ENCODE measurements around the gene SLC13A3.

Gene SLC13A3

DNA sequence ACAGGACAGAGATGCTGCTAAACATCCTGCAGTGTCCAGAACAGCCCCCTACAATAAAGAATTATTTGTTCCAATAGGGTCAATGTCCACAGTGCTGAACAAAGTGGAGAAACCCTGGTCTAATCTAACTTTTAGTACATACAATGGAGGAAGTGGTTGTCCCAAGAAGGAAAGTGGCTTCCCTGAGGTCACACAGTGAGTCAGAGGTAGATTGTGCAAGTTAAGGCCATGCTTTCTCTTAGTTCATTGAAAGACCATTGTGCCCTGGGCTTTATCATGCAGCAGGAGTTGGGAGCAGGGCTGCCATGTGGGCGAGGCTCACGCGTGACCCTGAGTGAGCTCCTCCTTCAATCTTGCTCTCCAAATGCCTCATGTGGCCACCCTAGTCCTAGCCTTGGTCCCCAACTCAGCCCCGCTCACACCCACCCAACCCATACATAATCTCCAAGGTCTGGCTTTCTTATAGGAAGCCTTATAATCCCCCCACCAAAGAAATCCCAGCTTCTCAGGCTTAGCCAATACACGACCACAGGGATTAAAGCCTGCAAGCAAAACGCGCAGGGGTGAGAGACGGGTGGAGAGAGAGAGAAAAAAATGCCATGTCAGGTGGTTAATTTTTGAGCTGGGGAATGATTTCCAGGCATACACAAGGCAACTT is 19.9 kb downstream of the SLC13A3 start:
- DNase-seq: no peak

DNA sequence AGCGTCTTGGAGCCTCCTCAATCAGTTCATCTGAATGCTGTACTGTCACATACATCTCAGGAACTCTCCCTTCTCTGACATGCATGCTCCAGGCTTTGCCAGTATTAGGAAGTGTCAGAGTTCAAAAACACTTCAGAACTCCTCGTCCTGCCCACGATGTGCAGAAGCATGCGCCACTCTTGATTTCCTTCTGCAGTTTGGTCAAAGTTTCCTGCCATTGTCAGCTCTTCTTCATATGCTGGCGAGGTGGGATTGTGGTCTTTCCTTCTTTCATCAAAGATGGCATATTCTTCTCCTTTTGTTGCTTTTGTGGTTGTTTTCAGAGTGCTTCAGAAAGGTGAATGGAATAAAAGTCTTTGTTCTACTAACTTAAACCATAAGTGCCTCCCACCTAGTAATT is 21.0 kb downstream of the SLC13A3 start:
- DNase-seq: no peak

DNA sequence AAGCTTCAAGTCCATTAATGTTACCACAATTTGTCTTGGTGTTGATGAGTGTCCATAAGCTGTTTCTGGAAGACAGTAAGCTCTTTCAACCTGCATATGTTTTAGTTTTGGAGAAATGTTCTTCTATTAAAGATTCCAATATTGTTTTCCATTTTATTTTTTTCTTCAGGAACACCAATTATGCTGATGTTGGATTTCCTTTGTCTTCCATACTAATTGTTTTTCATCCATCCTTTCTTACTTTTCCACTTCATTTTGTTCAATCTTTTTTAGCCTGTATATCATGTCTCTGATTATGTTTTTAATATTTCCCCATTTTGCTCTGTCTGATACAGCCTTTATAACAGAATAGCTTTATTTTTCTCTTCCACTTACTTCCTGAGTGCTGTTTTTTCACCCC is 21.9 kb downstream of the SLC13A3 start:
- no peak for DNase-seq

DNA sequence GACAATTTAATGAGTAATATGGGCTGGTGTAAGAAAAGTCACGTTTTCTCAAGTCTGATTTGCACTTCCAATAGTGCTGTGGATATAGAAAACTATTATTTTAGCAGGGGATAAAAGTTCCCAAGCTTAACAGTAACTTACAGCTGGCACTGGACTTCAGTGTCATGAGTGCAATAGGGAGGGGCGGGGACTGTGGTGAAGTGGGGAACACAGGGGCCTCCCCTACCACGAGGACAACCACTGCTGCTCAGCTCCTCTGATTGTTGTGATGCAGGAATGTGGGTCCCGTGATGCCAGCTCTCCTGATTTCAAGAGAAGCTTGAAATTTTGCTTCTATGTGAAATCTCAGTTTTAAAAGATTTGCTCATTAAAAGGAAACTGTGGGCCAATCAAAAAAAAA is 24.0 kb downstream of the SLC13A3 start:
- no peak for DNase-seq

DNA sequence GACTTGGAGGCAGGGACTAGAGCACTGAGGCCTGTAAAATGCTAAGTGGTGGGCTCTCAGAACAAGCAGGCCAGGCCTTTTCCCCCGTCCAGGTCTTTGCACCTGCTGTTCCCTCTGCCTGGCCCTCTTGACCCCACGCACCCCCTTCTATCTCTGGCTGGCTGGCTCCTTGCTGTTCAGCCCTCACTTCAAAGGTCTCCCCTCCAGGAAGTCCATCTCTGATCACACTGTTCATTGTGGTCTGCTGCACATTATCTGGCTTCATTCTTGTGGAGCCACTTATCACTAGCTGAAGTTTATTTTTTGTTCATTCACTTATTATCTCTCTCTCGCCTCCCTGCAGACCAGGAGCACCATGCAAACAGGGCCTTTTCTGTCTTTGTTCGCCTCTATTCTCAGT is 24.5 kb downstream of the SLC13A3 start:
- no peak for DNase-seq

DNA sequence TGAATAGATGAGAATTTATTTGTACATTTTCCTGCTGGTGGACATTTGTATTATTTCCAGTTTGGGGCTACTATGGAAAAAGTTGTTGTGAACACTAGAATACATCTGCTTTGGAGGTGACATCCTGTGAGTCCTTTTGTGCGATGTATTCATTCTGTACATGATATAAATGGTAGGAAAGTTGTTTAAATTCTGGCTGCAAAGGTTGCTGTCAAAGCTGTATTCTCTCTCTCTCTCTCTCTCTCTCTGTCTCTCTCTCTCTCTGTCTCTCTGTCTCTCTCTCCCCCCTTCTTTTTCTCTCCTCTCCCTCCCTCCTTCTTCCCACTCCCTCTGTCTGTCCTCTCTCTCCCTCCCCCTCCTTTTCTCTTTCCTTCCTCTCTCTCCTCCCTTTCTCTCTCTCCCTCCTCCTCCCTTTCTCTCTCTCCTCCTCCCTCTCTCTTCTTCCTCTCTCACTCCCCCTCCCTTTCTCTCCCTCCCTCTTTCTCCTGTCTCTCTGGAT is 25.3 kb downstream of the SLC13A3 start:
- DNase-seq: no peak

DNA sequence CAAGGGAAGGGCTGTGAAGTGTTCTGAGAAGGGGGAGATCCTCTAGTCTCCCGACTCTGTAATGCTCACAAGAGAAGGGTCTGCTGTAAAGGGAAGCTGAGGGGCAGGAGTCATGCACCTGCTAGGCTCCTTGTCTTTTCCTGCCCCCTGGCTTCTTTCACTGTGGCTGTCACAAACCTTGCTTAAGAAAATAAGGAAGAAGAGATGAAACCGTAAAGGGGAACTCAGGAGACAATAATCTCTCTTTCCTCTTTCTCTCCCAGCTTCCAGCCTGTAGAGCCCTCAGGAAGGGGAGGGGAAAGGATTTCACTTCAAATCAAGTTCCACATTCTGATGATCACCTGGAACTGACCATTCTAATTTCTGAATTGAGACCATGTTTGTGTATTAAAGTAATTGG is 26.3 kb downstream of the SLC13A3 start:
- no peak for DNase-seq

DNA sequence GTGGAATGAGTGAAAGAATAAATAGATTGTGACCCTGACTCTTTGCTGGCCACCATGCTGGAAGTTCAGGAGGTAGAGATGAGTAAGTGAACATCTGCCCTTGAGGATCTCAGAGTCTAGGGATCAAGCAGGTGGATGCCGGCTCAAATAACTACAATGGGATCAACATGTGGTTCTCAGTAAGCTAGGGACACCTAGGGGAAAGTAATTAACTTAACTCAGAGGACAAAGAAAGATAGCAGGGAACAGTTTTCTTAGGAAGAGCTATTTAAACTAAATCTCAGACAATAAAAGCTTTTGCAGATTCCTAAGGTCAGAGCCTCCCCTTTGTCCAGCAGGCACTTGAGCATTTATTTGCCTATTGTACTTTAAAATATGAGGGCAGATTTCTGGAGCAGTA is 29.1 kb downstream of the SLC13A3 start:
- DNase-seq: no peak

DNA sequence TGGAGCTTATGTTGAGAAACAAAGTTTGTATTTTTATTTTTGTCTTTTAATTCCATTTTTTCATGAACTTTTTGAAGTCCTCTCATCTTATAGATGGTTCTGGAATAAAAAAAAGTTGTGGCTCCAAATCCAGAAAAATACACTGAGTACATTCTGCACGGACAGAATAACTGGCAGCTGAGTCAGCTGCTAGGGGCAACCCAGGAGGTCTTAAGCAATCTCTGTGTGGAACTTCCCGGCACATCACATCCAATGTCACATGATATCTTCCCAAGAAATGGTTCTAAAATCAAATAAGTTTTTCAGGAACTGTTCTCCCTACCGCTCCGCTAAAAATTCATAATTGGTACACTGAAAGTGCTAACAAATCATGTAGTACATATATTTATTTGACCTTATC is 29.8 kb downstream of the SLC13A3 start:
- DNase-seq: no peak

DNA sequence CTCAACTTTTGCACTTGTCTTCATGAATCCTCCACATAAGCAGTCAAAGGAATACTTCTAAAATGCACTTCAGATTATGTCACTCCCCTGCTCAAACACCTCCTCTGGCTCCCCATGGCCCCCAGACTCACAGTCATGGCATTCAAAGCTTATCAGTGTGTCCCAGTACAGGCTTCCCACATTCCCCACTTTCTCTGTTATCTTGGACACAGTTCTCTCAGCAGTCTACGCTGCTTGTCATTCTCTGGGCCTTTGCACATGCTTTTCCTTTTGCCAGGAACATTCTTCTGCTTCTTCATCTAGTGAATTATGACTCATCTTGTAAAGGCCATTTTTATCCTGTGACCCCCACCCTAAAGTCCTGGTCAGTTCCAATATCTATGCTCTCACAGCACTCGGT is 31.8 kb downstream of the SLC13A3 start:
- DNase-seq: no peak

DNA sequence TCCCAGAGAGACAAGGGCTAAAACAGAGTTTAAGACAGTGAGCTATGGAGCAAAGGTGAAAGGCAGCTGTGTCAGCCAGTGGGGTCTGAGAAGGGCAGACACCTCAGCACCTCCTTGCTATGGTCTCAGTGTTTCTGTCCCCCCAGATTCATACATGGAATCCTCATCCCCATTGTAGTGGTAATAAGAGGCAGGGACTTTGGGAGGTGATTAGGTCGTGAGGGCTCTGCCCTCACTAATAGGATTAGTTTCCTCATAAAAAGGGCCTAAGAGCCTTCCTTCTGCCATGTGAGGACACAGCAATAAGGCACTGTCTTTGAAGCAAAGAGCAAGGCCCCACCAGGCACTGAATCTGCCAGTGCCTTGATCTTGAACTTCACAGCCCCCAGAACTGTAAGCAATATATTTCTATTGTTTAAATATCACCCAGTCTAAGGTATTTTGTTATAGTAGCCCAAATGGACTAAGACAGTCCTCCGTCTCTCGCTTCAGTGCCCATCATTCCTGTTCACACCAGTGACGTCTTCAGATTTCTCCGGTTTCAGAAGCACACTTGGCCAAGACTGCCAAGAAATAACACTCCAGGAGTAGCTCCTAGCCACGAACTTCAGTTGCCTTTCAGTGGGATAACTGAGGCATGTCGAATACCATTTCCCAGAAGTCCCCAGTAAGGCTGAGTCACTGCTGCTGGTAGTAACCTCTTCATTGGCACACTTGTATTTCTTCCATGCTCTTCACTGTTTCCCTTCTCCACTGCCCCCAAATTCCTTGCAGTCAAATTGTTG is 32.8 kb downstream of the SLC13A3 start:
- DNase-seq: no peak

DNA sequence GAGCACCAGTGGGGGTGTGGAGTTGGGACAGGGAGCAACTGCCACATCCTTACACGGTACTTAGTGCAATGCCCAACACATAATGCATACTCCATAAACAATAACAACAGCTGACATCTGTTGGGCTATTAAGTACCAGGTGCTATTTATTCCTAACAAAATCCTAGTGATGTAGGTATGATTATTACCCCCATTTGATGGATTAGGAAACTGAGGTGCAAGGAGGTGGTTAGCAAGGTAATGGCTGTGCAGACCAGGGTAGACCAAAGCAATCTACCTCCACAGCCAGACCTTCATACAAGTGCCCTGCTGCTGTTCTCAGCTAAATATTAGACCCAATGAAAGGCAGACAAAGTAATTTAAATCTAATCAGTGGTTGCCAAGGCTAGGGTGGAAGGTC is 36.8 kb downstream of the SLC13A3 start:
- no peak for DNase-seq

DNA sequence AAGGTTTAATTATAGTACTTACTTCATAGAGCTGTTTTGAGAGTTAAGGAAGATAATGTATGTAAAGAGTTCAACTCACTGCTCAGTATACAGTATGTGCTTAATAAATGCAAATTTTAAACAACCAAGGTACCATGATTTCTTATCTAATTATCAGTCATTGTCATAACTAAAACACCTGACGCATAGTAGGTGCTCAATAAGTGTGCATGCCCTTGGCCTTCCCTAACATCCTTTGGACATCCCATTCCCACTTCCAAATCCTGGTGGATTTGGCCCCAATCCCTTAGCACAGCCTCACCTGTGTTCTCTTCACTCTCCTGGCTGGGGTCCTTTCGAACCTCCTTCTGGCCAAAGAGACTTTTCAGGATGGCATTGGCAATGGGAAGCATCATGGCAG is 41.1 kb downstream of the SLC13A3 start:
- no peak for DNase-seq

DNA sequence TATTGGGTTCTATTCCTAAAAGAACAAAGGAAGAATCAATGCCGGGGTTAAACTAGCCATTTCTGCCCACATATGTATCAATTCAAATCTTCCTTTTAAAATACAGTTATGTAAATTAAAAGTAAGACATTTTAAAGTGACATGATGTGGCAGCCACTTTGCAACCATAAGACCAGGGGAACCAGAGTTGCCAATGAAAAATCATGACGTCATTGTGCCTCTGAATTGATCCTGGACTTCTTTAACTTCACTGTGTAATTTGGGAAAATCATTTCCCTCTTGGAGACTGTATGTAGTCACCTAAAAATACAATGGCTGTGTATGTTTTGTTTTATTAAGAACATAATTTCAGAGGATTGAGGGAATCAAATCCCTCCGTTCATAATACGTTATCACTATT is 42.2 kb downstream of the SLC13A3 start:
- no peak for DNase-seq

DNA sequence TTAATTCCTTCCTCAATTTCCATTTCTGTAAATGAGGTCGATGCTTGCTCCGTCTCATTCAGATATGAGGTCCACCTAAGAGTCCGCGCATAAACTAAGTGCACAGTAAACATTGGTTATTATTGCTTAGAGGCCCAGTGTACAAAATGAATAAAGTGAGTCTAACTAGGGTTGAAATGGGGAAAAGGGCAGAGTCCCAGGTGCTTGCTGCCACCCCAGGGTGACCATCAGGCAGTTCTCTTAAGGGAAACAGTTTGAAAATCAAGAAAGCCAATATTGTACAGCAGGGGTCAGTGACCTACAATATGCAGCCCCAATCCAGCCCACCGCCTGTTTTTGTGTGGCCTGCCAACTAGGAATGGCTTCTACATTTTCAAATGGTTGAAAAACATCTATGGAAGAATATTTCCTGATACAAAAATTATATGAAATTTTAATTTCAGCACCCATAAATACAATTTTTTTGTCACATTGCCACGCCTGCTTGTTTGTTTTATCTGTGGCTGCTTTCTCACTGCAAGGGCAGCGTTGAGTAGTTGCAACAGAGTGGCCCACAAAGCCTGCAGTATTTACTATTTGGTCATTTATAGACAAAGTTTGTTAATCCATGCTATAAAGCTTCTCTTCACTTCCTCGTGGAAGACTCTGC is 43.3 kb downstream of the SLC13A3 start:
- DNase-seq: no peak

DNA sequence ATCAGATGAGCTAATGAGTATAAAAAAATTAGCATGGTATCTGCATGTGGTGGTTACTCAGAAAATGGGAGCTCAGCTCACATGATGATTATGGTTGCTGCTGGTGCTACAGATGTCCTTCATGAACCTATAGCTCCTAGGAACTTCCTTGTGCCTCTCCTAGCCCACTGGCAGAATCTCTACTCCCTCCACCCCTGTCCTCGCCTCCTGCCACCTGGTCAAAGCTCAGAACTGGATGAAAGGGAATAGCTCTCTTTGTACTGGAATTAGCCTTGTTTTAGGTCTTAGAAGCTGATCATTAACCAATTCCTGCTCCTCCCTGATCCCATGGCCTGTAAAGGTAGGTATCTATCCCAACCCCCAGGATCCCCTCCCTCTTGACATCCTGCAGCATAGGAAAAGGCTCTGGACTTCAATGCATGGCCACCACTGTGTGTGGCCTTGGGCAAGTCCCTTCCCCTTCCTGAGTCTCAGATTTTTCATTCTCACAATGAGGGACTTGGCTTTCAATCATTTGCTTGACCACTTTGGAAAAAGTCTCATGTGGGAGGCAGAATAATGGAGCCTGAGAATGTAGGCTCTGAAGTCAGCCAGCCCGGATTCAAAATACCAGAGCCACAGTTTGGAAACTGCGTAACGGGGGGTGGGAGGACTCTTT is 43.9 kb downstream of the SLC13A3 start:
- no peak for DNase-seq

DNA sequence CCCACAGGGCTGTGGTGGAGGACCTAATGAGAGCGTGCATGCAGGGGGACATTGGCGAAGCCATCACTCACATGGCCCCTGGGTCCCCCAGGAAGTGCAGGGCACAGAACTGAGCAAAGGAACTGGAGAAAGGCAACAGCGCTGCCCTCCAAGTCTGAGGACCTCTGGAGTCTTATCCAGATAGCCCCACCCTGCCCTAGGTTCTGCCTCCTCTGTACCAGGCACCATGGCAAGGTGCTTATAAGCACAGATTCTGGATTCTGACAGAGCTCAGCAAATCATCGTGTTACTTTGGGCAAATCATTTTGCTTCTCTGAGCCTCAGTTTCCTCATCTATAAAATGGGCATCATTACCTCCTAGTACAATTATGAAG is 44.5 kb downstream of the SLC13A3 start:
- DNase-seq: no peak

DNA sequence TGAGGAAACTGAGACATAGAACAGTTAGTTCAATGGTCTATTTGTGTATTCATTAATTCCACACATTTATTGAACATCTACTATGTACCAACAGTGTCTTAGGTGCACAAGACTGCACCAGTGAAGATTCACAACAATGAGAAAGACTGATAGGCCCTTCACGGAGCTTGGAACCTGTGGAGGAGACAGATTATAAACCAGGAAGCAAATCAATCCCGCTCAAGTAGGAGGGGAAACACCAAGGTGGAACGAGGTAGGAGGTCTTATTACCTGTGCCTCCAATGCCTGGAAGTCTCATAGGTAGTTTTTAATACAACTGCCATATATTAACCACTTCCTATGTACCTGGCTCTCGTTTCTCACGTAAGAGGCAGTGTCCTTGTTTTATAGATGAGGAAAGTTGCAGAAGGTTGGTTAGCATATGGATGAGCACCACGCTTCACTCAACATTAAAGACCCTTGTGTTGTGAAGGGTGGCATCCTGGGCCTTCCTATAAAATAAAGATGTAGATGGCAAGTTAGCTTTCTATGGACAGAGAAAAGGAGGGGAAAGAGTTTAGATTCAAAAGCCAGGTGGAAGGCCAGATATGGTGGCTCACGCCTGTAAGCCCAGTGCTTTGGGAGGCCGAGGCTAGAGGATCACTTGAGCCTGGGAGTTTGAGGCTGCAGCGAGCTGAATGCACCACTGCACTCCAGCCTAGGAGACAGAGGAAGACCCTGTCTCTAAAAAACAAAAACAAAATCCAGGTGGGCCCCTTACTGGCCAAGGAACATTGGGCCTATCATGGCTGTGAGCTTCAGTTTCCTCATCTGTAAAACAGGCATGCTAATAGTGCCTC is 45.1 kb downstream of the SLC13A3 start:
- no peak for DNase-seq

DNA sequence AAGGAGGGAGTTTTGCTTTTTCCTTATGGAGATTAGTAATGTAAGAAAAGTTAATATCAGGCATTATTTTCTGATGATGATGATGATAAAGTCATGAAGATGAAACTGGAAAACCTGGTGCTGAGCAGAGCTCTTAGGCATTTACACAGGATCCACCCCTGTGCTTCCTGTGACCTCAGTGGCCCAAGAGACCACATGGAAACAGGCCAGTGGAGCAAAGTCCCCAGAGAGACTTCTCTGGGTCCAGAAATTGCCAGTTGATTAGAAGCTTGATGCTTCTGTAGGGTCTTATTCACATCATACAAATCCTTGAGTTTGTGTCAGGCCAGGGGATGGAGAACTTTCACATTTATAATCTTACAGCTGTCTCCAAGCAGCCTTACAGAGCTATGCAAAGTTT is 46.1 kb downstream of the SLC13A3 start:
- DNase-seq: no peak

DNA sequence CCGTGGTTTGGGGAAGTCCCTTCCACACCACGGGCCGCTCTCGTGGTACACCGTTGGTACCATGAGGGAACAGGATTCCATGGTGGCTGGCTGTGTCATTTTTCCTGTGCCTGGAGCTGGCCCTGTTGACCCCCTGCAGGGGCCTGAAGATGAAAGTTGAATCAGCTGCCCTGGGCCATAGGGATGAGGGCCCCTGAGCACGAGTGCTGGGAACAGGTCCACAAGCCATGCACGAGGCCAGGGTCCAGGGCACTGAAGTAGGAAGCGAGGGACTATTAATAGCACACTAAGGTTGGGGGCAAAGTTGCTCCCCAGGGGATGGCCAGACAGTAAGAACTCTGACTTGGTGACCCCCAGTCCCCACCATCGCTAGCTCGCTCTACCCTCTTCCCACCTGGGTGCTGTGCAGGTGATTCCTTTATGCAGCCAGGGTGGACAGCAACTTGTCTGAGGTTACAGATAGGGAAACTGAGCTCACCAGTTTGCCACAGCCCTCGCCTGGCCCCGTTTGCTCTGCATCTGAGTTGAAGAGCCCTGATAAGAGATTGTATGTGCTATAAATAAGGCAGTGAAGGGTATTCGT is 46.6 kb downstream of the SLC13A3 start:
- DNase-seq: no peak

DNA sequence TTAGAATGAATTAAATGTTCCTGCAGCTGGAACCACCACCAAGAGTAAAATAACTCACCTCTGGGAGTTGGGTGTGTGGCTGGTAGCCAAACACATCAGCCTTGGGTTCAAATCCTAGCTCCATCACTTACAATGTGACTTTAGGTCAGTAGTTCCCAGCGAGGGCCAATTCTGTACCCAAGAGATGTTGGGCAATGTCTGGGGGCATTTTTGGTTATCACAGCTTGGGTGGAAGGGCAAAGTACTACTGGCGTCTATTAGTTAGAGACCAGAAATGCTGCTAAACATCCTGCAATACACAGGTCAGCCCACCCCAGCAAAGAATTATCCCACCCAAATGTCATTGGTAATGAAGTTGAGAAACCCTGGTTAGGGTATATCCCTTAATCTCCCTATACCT is 48.8 kb downstream of the SLC13A3 start:
- no peak for DNase-seq

DNA sequence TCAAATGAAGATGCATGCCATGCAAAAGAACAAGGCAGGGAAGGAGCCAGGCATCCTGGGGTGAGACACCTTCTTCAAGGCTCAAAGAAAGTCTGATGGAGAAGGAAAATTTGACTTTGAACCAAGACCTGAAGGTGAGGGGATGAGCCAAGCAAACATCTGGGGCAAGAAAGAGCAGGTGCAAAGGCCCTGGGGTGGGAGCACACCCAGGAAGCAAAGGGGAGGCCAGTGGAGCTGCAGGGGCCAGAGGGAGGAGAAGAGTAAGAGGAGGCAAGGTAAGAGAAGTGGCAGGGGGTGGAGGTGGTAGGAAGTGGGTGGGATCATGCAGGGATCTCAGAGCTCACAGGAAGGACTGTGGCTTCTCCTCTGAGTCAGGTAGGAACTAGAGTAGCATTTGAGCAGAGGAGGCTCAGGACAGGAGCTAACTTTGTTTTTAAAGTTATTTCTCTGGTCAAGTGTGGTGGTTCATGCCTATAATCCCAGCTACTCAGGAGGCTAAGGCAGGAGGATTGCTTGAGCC is 49.6 kb downstream of the SLC13A3 start:
- no peak for DNase-seq
